HUES64 (cell line): Measurements from ENCODE around the gene MORN1.
A peak's percentile ranks its signal among the peaks of the same experiment; 100 is the strongest.
"Not testable (repeated sequence)": the region's sequence is repeated elsewhere in the genome, so short reads cannot be mapped to it uniquely, and the experiment has no call there.

ENCODE experiments used
- H3K27ac ChIP-seq: 2 replicates; pipeline ENCODE4 v1.7.0; 2013; ENCODE audit warnings: low read depth, low read length, inconsistent platforms
- H3K27me3 ChIP-seq: 2 replicates; pipeline ENCODE4 v1.6.1; 2013; ENCODE audit warnings: mild to moderate bottlenecking, low read length; ENCODE audit not compliant: insufficient read depth
- H3K36me3 ChIP-seq: 2 replicates; pipeline ENCODE4 v1.6.1; 2013; ENCODE audit warnings: mild to moderate bottlenecking, low read length; ENCODE audit not compliant: insufficient read depth
- H3K4me1 ChIP-seq: 2 replicates; pipeline ENCODE4 v1.6.1; 2013; ENCODE audit warnings: mild to moderate bottlenecking, low read length, moderate library complexity; ENCODE audit not compliant: insufficient read depth
- H3K4me3 ChIP-seq: 2 replicates; pipeline ENCODE4 v1.5.1; 2013; ENCODE audit warnings: mild to moderate bottlenecking, low read length, moderate library complexity
- H3K9ac ChIP-seq: 2 replicates; pipeline ENCODE4 v1.6.1; 2013; ENCODE audit warnings: mild to moderate bottlenecking, low read depth, low read length
- H3K9me3 ChIP-seq: 2 replicates; pipeline ENCODE4 v1.6.1; 2013; ENCODE audit warnings: low read depth, low read length; ENCODE audit not compliant: insufficient read depth
- WGBS: fragments of 150-250, 120-280 bp; methylation state at CpG from one replicate; pipeline ENCODE4 v1.1.7; 2013; ENCODE audit warnings: missing lambda C conversion rate; 5-methylcytosine and 5-hydroxymethylcytosine counted together

The MORN1 gene

GRCh38 chr1:2328676-2329455 is 62.5 kb downstream of the MORN1 start:
- peaks cover 8% of the 10 kb centered on the region; the same call in 1 of the 2 replicates for H3K9me3 ChIP-seq
- H3K27me3 ChIP-seq: peaks cover 3% of the 10 kb centered on the region; the same call in 1 of the 2 replicates
- no peak overlapping the region for H3K4me3 ChIP-seq
- 90% methylated on average over 24 of the region's 24 CpGs for WGBS
- H3K4me1 ChIP-seq: no peaks in the 10 kb centered on the region
- no peak overlapping the region for H3K27ac ChIP-seq
- H3K36me3 ChIP-seq: no peaks in the 10 kb centered on the region
- no peak overlapping the region for H3K9ac ChIP-seq

- 96% methylated on average over 22 of the region's 22 CpGs for WGBS
- Histone ChIP-seq H3K27me3 (peaks cover 3% of the 10 kb centered on the region; the same call in 1 of the 2 replicates), H3K4me1 (no peaks in the 10 kb centered on the region), H3K9me3 (peaks cover 8% of the 10 kb centered on the region; the same call in 1 of the 2 replicates), H3K9ac (no peak overlapping the region), H3K27ac (no peak overlapping the region), H3K4me3 (no peak overlapping the region), H3K36me3 (no peaks in the 10 kb centered on the region)
Measured at GRCh38 chr1:2327841-2328240, 63.5 kb downstream of the MORN1 start.

GRCh38 chr1:2327162-2327561 is 64.2 kb downstream of the MORN1 start:
- H3K9me3 ChIP-seq, H3K27ac ChIP-seq, H3K36me3 ChIP-seq, H3K9ac ChIP-seq, H3K4me1 ChIP-seq, H3K27me3 ChIP-seq, H3K4me3 ChIP-seq: not testable (repeated sequence)
- WGBS: 96% methylated on average over 2 of the region's 2 CpGs

GRCh38 chr1:2326524-2326923 is 64.8 kb downstream of the MORN1 start:
- 90% methylated on average over 21 of the region's 21 CpGs for WGBS
- Histone ChIP-seq H3K9me3 (peaks cover 4% of the 10 kb centered on the region; the same call in 1 of the 2 replicates), H3K9ac (no peak overlapping the region), H3K4me3 (no peak overlapping the region), H3K4me1 (peaks cover 10% of the 10 kb centered on the region), H3K27me3 (peaks cover 3% of the 10 kb centered on the region; the same call in 1 of the 2 replicates), H3K27ac (no peak overlapping the region), H3K36me3 (no peaks in the 10 kb centered on the region)

GRCh38 chr1:2324553-2325366 is 66.6 kb downstream of the MORN1 start:
- Histone ChIP-seq H3K36me3 (no peaks in the 10 kb centered on the region), H3K4me3 (no peak overlapping the region), H3K9ac (no peak overlapping the region), H3K4me1 (peaks cover 10% of the 10 kb centered on the region), H3K9me3 (no peaks in the 10 kb centered on the region), H3K27ac (no peak overlapping the region), H3K27me3 (peaks cover 3% of the 10 kb centered on the region; the same call in 1 of the 2 replicates)
- WGBS: 88% methylated on average over 18 of the region's 18 CpGs

- H3K9me3 ChIP-seq: no peaks in the 10 kb centered on the region
- 94% methylated on average over 16 of the region's 16 CpGs for WGBS
- no peak overlapping the region for H3K4me3 ChIP-seq
- H3K4me1 ChIP-seq: peaks cover 10% of the 10 kb centered on the region
- H3K27ac ChIP-seq: no peak overlapping the region
- no peaks in the 10 kb centered on the region for H3K36me3 ChIP-seq
- peaks cover 3% of the 10 kb centered on the region; the same call in 1 of the 2 replicates for H3K27me3 ChIP-seq
- H3K9ac ChIP-seq: no peak overlapping the region; the same call in 1 of the 2 replicates
Measured at GRCh38 chr1:2323451-2323974, 67.8 kb downstream of the MORN1 start.

- WGBS: 91% methylated on average over 41 of the region's 41 CpGs
- H3K4me3 ChIP-seq: no peak overlapping the region
- H3K9me3 ChIP-seq: no peaks in the 10 kb centered on the region
- peak overlapping the region; percentile 41; the same call in 1 of the 2 replicates for H3K27ac ChIP-seq
- H3K27me3 ChIP-seq: peaks cover 3% of the 10 kb centered on the region; the same call in 1 of the 2 replicates
- peaks cover 10% of the 10 kb centered on the region for H3K4me1 ChIP-seq
- no peaks in the 10 kb centered on the region for H3K36me3 ChIP-seq
- H3K9ac ChIP-seq: peak overlapping the region; percentile 16; the same call in 1 of the 2 replicates
Measured at GRCh38 chr1:2322581-2323211, 68.7 kb downstream of the MORN1 start.

- peak overlapping the region; percentile 16 for H3K9ac ChIP-seq
- H3K4me3 ChIP-seq: no peak overlapping the region
- H3K27ac ChIP-seq: peak overlapping the region; percentile 51; the same call in 1 of the 2 replicates
- H3K27me3 ChIP-seq: peaks cover 3% of the 10 kb centered on the region; the same call in 1 of the 2 replicates
- H3K4me1 ChIP-seq: peaks cover 10% of the 10 kb centered on the region
- no peaks in the 10 kb centered on the region for H3K36me3 ChIP-seq
- H3K9me3 ChIP-seq: no peaks in the 10 kb centered on the region
- WGBS: 44% methylated on average over 30 of the region's 30 CpGs
Measured at GRCh38 chr1:2322065-2322571, 69.2 kb downstream of the MORN1 start.

GRCh38 chr1:2320760-2321667 is 70.3 kb downstream of the MORN1 start:
- WGBS: 93% methylated on average over 41 of the region's 41 CpGs
- H3K27me3 ChIP-seq: peaks cover 3% of the 10 kb centered on the region; the same call in 1 of the 2 replicates
- no peak overlapping the region for H3K27ac ChIP-seq
- no peaks in the 10 kb centered on the region for H3K9me3 ChIP-seq
- H3K4me3 ChIP-seq: no peak overlapping the region
- H3K4me1 ChIP-seq: peaks cover 14% of the 10 kb centered on the region
- no peaks in the 10 kb centered on the region for H3K36me3 ChIP-seq
- no peak overlapping the region for H3K9ac ChIP-seq

- no peak overlapping the region for H3K4me3 ChIP-seq
- 89% methylated on average over 15 of the region's 15 CpGs for WGBS
- H3K27me3 ChIP-seq: peaks cover 3% of the 10 kb centered on the region; the same call in 1 of the 2 replicates
- no peak overlapping the region for H3K9ac ChIP-seq
- H3K9me3 ChIP-seq: no peaks in the 10 kb centered on the region
- H3K27ac ChIP-seq: no peak overlapping the region
- H3K36me3 ChIP-seq: no peaks in the 10 kb centered on the region
- H3K4me1 ChIP-seq: peaks cover 20% of the 10 kb centered on the region
Measured at GRCh38 chr1:2320006-2320405, 71.3 kb downstream of the MORN1 start.
